GM12891 (cell line): Measurements from ENCODE around the gene MYBPHL.

Experiments
- DNase-seq: peaks from one replicate; pipeline ENCODE4 v3.0.0; 2011; ENCODE audit warnings: low spot score; ENCODE audit not compliant: insufficient read length
- FAIRE-seq: peaks from 2 replicates; lab custom pipeline; 2011; peaks lifted over from hg19 to GRCh38; lab: Jason Lieb, UNC
- PAX5 ChIP-seq: IDR thresholded peaks from 2 replicates; pipeline ENCODE4 v1.6.1; 2011; ENCODE audit warnings: low read length, moderate library complexity, mild to moderate bottlenecking; ENCODE audit not compliant: insufficient read depth, severe bottlenecking
- POLR2A ChIP-seq: IDR thresholded peaks from 2 replicates; pipeline ENCODE4 v1.6.1; 2011; ENCODE audit warnings: low read depth, low read length, control low read depth
- POLR2AphosphoS5 ChIP-seq: IDR thresholded peaks from 2 replicates; pipeline ENCODE4 v1.6.1; 2011; ENCODE audit warnings: low read depth, low read length, control low read depth
- POU2F2 ChIP-seq: IDR thresholded peaks from 2 replicates; pipeline ENCODE4 v1.6.1; 2011; ENCODE audit warnings: low read depth, mild to moderate bottlenecking, control low read depth, low read length, moderate library complexity
- SPI1 ChIP-seq: IDR thresholded peaks from 2 replicates; pipeline ENCODE4 v1.6.1; 2011; ENCODE audit warnings: low read depth, low read length, control low read depth
- TAF1 ChIP-seq: IDR thresholded peaks from 2 replicates; pipeline ENCODE4 v1.6.1; 2011; ENCODE audit warnings: low read depth, low read length, control low read depth

MYBPHL gene

GRCh38 chr1:109281680-109282496 is 24.9 kb downstream of the MYBPHL start:
- no peak for TF ChIP-seq POLR2A
- no peak for TF ChIP-seq TAF1
- TF ChIP-seq SPI1: no peak
- TF ChIP-seq POU2F2: no peak
- TF ChIP-seq PAX5: no peak
- no peak for TF ChIP-seq POLR2AphosphoS5
- DNase-seq: no peak
- FAIRE-seq: no peak

- no peak for DNase-seq
- TF ChIP-seq SPI1: no peak
- TF ChIP-seq POU2F2: no peak
- TF ChIP-seq TAF1: no peak
- TF ChIP-seq POLR2A: no peak
- no peak for TF ChIP-seq PAX5
- no peak for TF ChIP-seq POLR2AphosphoS5
- FAIRE-seq: no peak
These were observed 25.9 kb downstream of the MYBPHL start for GRCh38 chr1:109280862-109281261.

GRCh38 chr1:109279615-109280278 is 27.1 kb downstream of the MYBPHL start:
- FAIRE-seq: no peak
- TF ChIP-seq SPI1: no peak
- TF ChIP-seq POLR2A: no peak
- no peak for TF ChIP-seq PAX5
- TF ChIP-seq POLR2AphosphoS5: no peak
- no peak for TF ChIP-seq POU2F2
- TF ChIP-seq TAF1: no peak
- DNase-seq: no peak

- peak; percentile 94 for FAIRE-seq
- DNase-seq: peak; percentile 75
- no peak for TF ChIP-seq PAX5
- TF ChIP-seq SPI1: no peak
- no peak for TF ChIP-seq POLR2A
- no peak for TF ChIP-seq POU2F2
These were observed 29.2 kb downstream of the MYBPHL start for GRCh38 chr1:109277434-109278204.

- no peak for FAIRE-seq
These were observed 31.0 kb downstream of the MYBPHL start for GRCh38 chr1:109275706-109276345.

GRCh38 chr1:109274533-109275476 is 32.0 kb downstream of the MYBPHL start:
- DNase-seq (no peak), FAIRE-seq (no peak)
- TF ChIP-seq SPI1: no peak
- no peak for TF ChIP-seq POU2F2
- TF ChIP-seq POLR2A: no peak
- TF ChIP-seq TAF1: no peak
- no peak for TF ChIP-seq PAX5
- TF ChIP-seq POLR2AphosphoS5: no peak

More at GRCh38 chr1:109275706-109276345, 31.0 kb downstream of the MYBPHL start:
- no peak for DNase-seq
- TF ChIP-seq SPI1 (no peak), PAX5 (no peak), POU2F2 (no peak), POLR2AphosphoS5 (no peak), POLR2A (no peak), TAF1 (no peak)

GRCh38 chr1:109273570-109274288 is 33.1 kb downstream of the MYBPHL start:
- TF ChIP-seq POLR2AphosphoS5 (no peak), PAX5 (no peak), SPI1 (no peak), TAF1 (no peak), POLR2A (no peak), POU2F2 (no peak)
- FAIRE-seq (no peak), DNase-seq (no peak)
